Stimulated activated memory B cell treated with anti-CD40 and anti-IgM and Interleukin-4, amounts not matched to agents 10 μg/mL and 1 μg/mL and 100 μg/mL, for 72 hours (primary cell): ENCODE results near the gene WWOX.
A peak's percentile ranks its signal among the peaks of the same experiment; 100 is the strongest.

Experiments
- ATAC-seq: fragments of 150-1000 bp; cut with Tn5 transposase; 2 replicates; pipeline ENCODE4 v1.10.0; 2021
- H3K27ac Mint-ChIP-seq: one replicate; pipeline ENCODE4 v1.8.0; 2022; ENCODE audit warnings: mild to moderate bottlenecking, mixed read lengths
- H3K27me3 Mint-ChIP-seq: one replicate; pipeline ENCODE4 v1.8.0; 2022; ENCODE audit warnings: mixed read lengths
- H3K36me3 Mint-ChIP-seq: one replicate; pipeline ENCODE4 v1.8.0; 2022; ENCODE audit warnings: mixed read lengths
- H3K4me1 Mint-ChIP-seq: one replicate; pipeline ENCODE4 v1.8.0; 2022; ENCODE audit warnings: mixed read lengths
- H3K4me3 Mint-ChIP-seq: one replicate; pipeline ENCODE4 v1.8.0; 2022; ENCODE audit warnings: mild to moderate bottlenecking, moderate library complexity, mixed read lengths
- H3K9me3 Mint-ChIP-seq: one replicate; pipeline ENCODE4 v1.8.0; 2022; ENCODE audit warnings: mixed read lengths

WWOX gene

DNA sequence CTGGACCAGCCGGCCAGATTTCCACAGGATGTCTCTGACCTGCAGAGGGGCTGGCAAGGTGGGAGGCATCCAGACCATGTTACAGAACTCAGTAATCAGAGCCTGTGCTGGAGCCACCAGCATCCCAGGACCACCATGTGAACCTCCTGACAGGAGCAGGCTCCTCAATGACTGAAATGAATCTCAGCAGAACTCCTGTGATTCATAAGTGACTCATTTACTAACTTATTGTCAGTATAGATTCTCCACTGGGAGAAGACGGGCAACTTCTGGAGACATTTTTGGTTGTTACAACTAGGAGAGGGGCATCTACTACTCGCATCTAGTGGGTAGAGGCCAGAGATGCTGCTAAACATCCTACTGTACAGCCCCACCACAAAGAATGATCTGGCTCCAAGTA lies 3.1 kb upstream of the WWOX start:
- no peaks in the 10 kb centered on the region for H3K9me3 Mint-ChIP-seq
- H3K4me3 Mint-ChIP-seq = no peak overlapping the region
- no peaks in the 10 kb centered on the region for H3K36me3 Mint-ChIP-seq
- no peak for ATAC-seq
- H3K27me3 Mint-ChIP-seq = peaks cover 10% of the 10 kb centered on the region
- H3K27ac Mint-ChIP-seq = no peak overlapping the region
- peaks cover 8% of the 10 kb centered on the region for H3K4me1 Mint-ChIP-seq

DNA sequence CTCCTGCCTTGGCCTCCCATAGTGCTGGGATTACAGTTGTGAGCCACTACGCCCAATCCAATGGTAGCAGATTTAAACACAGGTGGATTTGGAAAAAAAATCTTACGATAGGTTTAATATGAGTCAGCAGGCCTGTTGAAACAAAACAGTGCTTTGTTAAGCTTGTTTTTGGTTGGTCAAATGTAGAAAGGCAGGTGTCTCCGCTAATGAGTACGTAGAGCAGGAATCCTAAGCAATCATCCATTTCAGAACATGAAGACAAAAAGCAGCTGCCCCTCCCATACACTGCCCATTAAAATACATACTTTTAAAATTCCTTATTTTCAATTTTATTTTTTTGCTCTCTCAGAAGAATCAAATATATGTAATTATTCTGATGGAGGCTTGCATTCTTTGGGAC lies 1.9 kb upstream of the WWOX start:
- Mint-ChIP-seq H3K27ac (no peak overlapping the region), H3K9me3 (no peaks in the 10 kb centered on the region), H3K4me3 (no peak overlapping the region), H3K4me1 (peaks cover 16% of the 10 kb centered on the region), H3K36me3 (no peaks in the 10 kb centered on the region), H3K27me3 (peaks cover 10% of the 10 kb centered on the region)
- no peak for ATAC-seq

DNA sequence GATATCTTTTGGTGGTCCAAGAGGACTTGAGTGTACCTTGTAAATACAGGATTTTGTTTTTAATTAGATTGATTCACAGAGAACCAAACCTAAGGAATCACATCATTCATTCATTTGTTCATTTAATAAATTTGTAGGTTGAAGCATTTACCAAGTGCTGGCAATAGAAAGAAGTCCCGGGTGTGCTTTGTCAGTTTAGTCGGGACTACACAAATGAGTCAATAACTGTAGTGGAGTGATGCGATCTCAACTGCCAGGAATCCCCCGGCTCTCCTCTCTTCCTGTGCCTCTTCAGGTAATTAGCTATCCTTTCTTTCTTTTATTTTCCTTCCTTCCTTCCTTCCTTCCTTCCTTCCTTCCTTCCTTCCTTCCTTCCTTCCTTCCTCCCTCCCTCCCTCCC lies 1.4 kb upstream of the WWOX start:
- Mint-ChIP-seq H3K36me3 (no peaks in the 10 kb centered on the region), H3K27ac (no peak overlapping the region), H3K27me3 (peaks cover 10% of the 10 kb centered on the region), H3K9me3 (no peaks in the 10 kb centered on the region), H3K4me3 (no peak overlapping the region), H3K4me1 (peaks cover 16% of the 10 kb centered on the region)
- no peak for ATAC-seq

DNA sequence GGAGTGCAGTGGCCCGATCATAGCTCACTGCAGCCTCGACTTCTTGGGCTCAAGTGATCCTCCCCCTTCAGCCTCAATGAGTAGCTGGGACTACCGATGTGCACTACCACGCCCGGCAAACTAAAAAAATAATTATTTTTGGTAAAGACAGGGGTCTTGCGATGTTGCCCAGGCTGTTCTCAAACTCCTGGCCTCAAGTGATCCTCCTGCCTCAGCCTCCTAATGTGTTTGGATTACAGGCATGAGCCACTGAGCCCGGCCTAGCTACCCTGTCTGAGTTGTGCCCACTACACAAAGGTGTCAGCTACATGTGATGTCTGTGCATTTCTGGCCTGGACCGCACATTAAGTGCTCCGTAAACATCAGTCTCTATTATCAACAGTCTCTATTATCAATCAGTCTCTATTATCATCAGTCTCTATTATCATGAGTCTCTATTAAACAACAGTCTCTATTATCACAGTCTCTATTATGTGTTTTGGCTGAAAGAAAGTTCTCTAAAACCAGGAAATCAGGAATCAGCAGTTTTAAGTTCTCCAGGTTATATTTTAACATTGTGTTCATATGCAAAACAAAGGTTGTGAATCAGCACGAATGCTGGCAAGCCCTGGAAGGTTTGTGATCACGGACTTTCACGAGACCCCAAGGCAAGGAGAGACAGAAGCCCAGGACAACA lies 721 bp upstream of the WWOX start:
- no peaks in the 10 kb centered on the region for H3K36me3 Mint-ChIP-seq
- peak overlapping the region; percentile 89 for H3K4me3 Mint-ChIP-seq
- peaks cover 22% of the 10 kb centered on the region for H3K4me1 Mint-ChIP-seq
- H3K27me3 Mint-ChIP-seq = peaks cover 4% of the 10 kb centered on the region
- H3K27ac Mint-ChIP-seq = peak overlapping the region; percentile 88
- ATAC-seq = no peak
- no peaks in the 10 kb centered on the region for H3K9me3 Mint-ChIP-seq

DNA sequence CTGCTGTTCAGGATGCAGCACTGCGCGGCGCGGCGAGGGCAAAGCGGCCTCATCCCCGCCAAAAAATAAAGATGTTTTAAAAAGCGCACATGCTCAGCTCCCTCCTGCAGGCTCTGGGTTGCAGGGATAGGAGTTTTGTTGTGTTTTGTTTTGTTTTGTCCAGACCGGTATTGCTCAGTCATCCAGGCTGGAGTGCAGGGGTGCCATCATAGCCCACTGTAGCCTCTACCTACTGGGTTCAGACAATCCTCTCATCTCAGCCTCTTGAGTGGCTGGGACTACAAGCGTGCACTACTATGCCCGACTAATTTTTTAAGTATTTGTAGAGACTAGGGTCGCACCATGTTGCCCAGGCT lies 636 bp downstream of the WWOX start:
- ATAC-seq = peak; percentile 56
- peak overlapping the region; percentile 88 for H3K27ac Mint-ChIP-seq
- H3K4me3 Mint-ChIP-seq = peak overlapping the region; percentile 89
- H3K9me3 Mint-ChIP-seq = no peaks in the 10 kb centered on the region
- H3K36me3 Mint-ChIP-seq = no peaks in the 10 kb centered on the region
- no peaks in the 10 kb centered on the region for H3K27me3 Mint-ChIP-seq
- H3K4me1 Mint-ChIP-seq = peaks cover 22% of the 10 kb centered on the region

DNA sequence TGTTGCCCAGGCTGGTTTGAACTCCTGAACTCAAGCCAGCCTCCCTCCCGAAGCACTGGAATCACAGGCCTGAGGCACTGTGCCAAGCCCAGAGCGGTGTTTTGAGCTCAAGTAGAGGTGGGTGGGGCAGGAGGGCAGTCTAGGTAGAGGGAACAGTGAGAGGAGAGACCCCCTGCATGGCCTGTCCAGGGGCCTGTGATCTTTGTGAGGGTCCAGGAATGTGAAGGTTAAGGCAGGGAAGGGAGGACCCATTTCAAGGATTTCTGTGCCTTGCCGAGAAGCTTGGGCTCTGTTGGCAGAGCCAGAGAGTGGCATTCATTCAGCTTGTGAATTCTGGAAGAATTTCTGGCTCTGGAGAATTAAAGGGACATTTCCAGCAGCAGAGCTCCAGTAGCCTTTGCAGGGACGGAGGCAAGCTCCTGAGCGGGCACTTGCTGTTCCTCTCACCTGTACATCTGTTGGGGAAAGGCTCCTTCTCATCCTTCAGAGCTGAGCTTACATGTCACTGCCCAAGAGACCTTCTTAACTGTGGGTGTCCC lies 2.7 kb downstream of the WWOX start:
- Mint-ChIP-seq H3K4me1 (peaks cover 22% of the 10 kb centered on the region), H3K9me3 (no peaks in the 10 kb centered on the region), H3K27me3 (no peaks in the 10 kb centered on the region), H3K36me3 (no peaks in the 10 kb centered on the region), H3K4me3 (no peak overlapping the region), H3K27ac (no peak overlapping the region)
- ATAC-seq = no peak

DNA sequence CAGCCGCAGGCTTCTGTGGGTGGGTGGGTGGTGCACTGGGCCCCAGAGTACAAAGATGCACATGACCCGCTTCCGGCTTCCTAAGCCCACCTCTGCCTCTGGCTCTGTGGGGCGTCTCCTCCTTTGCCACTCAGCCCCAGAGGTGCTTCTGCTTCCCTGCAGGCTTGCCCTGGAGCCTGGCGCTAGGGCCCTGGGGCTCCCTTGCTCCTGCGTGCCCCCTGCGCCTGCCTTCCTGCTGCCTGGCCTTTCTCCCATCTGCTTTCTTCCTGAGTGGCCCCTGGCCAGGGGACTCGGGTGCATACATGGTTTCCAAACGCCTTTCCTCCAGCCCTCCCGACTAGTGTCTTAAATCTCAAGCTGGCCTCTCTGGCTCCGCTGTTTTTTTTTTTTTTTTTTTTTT lies 3.4 kb downstream of the WWOX start:
- H3K36me3 Mint-ChIP-seq = no peaks in the 10 kb centered on the region
- H3K4me3 Mint-ChIP-seq = no peak overlapping the region
- H3K9me3 Mint-ChIP-seq = no peaks in the 10 kb centered on the region
- ATAC-seq = no peak
- H3K4me1 Mint-ChIP-seq = peaks cover 22% of the 10 kb centered on the region
- H3K27ac Mint-ChIP-seq = no peak overlapping the region
- H3K27me3 Mint-ChIP-seq = no peaks in the 10 kb centered on the region

DNA sequence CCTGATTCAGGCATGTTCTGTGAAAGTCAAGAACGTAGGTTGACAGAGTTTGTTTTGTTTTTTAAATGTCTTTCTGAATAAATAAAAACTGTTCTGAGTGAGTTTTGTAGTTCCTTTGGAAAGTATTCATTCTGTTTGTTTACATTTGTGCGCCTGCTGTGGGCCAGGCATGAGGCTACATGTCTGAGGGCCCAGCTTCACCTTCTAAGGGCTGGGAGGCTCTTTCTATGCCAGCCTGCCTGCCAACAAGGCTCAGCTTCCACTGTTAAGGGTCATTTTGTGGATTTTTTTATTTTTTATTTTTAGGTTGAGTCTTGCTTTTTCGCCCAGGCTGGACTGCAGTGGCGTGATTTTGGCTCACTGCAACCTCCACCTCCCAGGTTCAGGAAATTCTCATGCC lies 6.1 kb downstream of the WWOX start:
- Mint-ChIP-seq H3K4me1 (peaks cover 14% of the 10 kb centered on the region), H3K27ac (no peak overlapping the region), H3K4me3 (no peak overlapping the region), H3K27me3 (no peaks in the 10 kb centered on the region), H3K9me3 (no peaks in the 10 kb centered on the region), H3K36me3 (peaks cover 6% of the 10 kb centered on the region)
- no peak for ATAC-seq

DNA sequence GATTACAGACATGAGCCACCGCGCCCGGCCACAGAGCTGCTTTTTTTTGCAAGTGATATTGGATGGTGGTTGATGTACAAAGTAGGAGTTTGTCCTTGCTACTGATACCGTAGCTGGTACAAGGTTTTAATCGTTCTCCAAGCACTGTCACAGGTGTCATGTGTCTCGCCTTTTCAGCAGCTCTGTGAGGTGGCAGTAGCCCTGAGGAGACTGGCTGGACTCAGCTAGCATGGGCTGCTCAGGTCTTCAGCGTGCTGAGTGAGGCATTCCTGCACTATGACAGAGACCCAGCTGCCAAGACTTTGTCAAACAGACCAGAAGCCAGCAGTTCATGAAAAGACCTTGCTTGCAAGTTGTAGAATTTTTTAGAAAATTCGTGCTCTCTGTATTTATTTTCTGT lies 7.2 kb downstream of the WWOX start:
- Mint-ChIP-seq H3K4me3 (no peak overlapping the region), H3K4me1 (peaks cover 12% of the 10 kb centered on the region), H3K27ac (no peak overlapping the region), H3K27me3 (no peaks in the 10 kb centered on the region), H3K36me3 (peaks cover 6% of the 10 kb centered on the region), H3K9me3 (no peaks in the 10 kb centered on the region)
- no peak for ATAC-seq

DNA sequence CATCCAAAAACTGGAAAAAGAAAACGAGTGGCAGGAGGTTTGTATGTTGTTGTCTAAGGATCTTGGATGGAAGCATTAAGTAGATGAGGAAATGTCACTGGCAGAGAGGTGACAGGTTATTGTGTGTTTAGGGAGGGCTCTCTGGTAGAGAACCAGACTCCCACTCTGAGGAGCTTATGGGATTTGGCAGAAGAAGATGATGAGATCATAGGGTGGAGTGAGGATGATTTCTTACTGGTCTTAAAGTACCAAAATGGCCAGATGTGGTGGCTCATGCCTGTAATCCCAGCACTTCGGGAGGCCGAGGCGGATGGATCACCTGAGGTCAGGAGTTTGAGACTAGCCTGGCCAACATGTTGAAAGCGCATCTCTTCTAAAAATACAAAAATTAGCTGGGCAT lies 9.0 kb downstream of the WWOX start:
- H3K4me3 Mint-ChIP-seq = no peak overlapping the region
- no peak for ATAC-seq
- no peaks in the 10 kb centered on the region for H3K9me3 Mint-ChIP-seq
- no peak overlapping the region for H3K27ac Mint-ChIP-seq
- no peaks in the 10 kb centered on the region for H3K27me3 Mint-ChIP-seq
- H3K36me3 Mint-ChIP-seq = peaks cover 12% of the 10 kb centered on the region
- H3K4me1 Mint-ChIP-seq = peaks cover 4% of the 10 kb centered on the region

DNA sequence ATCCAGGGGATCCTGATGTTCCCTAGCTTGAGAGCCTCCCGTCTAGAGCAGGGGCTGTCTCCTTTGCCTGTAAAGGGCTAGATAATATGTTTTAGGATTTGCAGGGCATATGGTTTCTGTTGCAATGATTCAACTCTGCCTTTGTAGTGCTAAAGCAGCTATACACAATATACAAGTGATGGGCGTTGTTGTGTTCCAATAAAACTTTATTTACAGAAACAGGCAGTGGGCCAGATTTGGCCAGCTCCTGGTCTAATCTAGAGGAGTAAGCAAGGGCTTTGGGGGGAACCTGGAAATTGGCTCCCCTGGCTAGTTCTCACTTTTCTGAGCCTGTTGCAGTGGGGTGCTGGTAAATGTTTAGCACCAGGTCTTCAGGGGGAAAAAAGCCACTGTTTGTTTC lies 13.8 kb downstream of the WWOX start:
- Mint-ChIP-seq H3K27ac (no peak overlapping the region), H3K4me3 (no peak overlapping the region), H3K9me3 (no peaks in the 10 kb centered on the region), H3K27me3 (no peaks in the 10 kb centered on the region), H3K4me1 (no peaks in the 10 kb centered on the region), H3K36me3 (peaks cover 29% of the 10 kb centered on the region)
- no peak for ATAC-seq

DNA sequence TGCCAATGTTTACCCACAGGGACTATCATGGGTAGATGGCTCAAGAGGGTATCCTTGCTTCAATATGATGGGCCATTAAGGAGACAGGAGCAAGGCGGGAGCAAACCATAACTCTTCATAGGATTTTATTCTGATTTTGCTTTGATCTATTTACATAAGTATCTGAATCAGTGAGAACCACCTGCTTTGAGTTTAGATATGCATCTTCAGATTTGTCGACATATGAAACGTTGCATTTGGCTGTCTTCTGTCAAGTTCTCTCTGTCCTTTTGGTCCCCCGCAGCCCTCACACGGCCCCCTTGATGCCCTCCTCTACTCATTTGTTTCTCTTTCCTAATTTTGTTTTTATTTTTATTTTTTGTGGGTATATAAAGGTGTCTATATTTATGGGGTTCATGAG lies 16.2 kb downstream of the WWOX start:
- no peaks in the 10 kb centered on the region for H3K4me1 Mint-ChIP-seq

DNA sequence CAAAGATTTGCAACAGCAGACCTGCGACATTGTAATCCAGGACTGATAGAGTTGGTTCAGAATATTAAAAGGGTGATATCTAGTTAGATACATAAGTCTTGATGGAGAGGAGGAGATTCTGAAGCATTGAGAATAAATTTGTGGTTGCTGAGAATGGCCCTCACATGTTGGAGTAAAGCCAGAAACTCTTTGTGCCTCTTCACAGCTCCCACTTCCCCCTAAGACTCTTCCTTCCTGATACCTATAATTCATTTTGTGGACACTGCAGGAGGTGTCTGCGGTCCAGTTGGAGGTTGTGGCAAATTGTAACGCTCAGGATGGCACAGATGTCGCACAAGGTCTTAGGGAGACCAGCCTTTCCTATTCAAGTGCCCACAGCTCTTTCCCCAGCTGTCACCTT lies 17.5 kb downstream of the WWOX start:
- H3K9me3 Mint-ChIP-seq = no peaks in the 10 kb centered on the region
- no peak overlapping the region for H3K27ac Mint-ChIP-seq
- no peaks in the 10 kb centered on the region for H3K4me1 Mint-ChIP-seq
- no peak for ATAC-seq
- H3K4me3 Mint-ChIP-seq = no peak overlapping the region
- peaks cover 34% of the 10 kb centered on the region for H3K36me3 Mint-ChIP-seq
- no peaks in the 10 kb centered on the region for H3K27me3 Mint-ChIP-seq

More for the DNA sequence above, 16.2 kb downstream of the WWOX start:
- Mint-ChIP-seq H3K4me3 (no peak overlapping the region), H3K27me3 (no peaks in the 10 kb centered on the region), H3K27ac (no peak overlapping the region), H3K9me3 (no peaks in the 10 kb centered on the region), H3K36me3 (peaks cover 34% of the 10 kb centered on the region)
- no peak for ATAC-seq

DNA sequence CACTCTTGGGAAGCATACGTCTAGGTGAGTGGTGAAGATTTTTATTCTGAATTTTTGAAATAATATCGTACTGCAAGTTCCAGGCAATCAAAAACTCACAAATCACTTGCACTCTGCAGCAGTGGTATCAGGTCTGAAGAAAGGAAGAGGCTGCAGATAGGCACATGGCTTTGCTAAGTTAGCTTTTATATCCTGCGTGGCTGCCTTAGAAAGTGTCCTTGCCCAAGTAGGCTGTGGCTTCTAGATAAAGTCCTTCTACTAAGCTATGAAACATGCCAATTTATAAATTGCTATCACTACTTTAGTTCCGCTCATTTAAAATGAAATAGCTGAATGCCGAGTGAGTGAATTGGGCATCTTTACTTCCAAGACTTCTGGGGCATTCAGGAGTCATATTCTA lies 17.9 kb downstream of the WWOX start:
- Mint-ChIP-seq H3K27me3 (no peaks in the 10 kb centered on the region), H3K4me3 (no peak overlapping the region), H3K9me3 (no peaks in the 10 kb centered on the region), H3K36me3 (peaks cover 34% of the 10 kb centered on the region), H3K4me1 (no peaks in the 10 kb centered on the region), H3K27ac (no peak overlapping the region)
- no peak for ATAC-seq

DNA sequence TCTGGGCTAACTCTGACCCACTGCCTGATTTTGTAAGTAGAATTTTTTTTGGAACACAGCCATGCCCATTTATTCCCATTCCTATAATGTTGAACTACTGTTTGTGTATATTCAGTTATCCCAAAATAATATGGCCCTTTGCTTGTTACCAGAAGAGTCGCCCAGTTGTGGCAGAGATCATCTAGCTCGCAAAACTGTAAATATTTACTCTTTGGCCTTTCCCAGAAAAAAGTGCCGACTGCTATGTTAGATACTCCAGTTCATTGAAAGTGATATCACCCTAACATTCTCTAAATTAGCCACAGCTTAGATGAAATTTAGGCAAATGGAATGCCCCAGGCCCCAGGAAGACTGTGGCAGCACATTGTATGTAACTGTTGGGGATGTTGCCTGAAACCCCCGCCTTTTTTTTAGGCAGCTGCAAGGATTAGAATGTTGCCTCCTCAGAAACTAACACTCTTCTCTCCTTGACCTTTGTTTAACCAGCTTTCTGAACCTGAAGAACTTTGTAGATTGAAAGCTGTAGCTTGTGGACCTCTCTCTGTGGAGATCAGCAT lies 19.1 kb downstream of the WWOX start:
- Mint-ChIP-seq H3K4me1 (peaks cover 7% of the 10 kb centered on the region), H3K36me3 (peaks cover 27% of the 10 kb centered on the region), H3K27ac (no peak overlapping the region), H3K4me3 (no peak overlapping the region), H3K27me3 (no peaks in the 10 kb centered on the region), H3K9me3 (no peaks in the 10 kb centered on the region)
- no peak for ATAC-seq

DNA sequence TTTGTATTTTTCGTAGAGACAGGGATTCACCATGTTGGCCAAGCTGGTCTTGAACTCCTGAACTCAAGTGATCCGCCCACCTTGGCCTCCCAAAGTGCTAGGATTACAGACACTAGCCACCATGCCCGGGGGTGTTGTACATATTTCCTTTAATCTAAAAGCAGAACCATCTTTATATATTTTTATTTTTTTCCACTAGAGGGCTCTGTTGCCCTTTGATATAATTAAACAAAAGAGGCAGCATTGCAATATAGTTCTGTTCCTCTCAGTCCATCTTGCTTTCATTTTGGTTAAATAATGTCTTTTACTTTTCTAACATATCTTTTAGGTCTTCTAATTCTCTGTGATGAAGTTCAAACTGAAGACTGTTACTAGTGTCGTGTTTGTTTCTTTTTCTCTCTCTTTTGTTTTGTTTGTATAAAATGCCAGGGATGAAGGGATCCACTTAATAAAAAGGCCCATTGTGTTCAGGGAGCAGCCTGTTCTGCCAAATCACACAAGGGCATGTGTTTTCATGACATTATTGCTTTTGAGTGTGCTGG lies 23.4 kb downstream of the WWOX start:
- no peaks in the 10 kb centered on the region for H3K9me3 Mint-ChIP-seq
- no peak overlapping the region for H3K4me3 Mint-ChIP-seq
- ATAC-seq = peak; percentile 63
- peaks cover 20% of the 10 kb centered on the region for H3K36me3 Mint-ChIP-seq
- no peak overlapping the region for H3K27ac Mint-ChIP-seq
- no peaks in the 10 kb centered on the region for H3K27me3 Mint-ChIP-seq
- peaks cover 7% of the 10 kb centered on the region for H3K4me1 Mint-ChIP-seq
